ENCODE results near the gene LMAN1.

- TF ChIP-seq CTCF (IDR thresholded peaks at IDR 0.05; ENCODE audit: low read depth, low read length, missing input control) (no peak), REST (IDR thresholded peaks at IDR 0.05) (no peak), JUND (IDR thresholded peaks at IDR 0.05) (no peak), TAF1 (conservative IDR thresholded peaks at IDR 0.05) (no peak), RAD21 (IDR thresholded peaks at IDR 0.05) (no peak), RXRA (IDR thresholded peaks at IDR 0.05) (no peak), YY1 (IDR thresholded peaks at IDR 0.05) (no peak)
These were observed 53.8 kb downstream of the LMAN1 start for GRCh38 chr18:59305295-59305694.
